ENCODE data around the gene RAB44.
A peak's percentile ranks its signal among the peaks of the same experiment; 100 is the strongest.

The RAB44 gene

GRCh38 chr6:36762123-36762522 lies 64.5 kb downstream of the RAB44 start:
- Histone ChIP-seq H3K27me3 (ENCODE audit: control insufficient read depth, insufficient read depth, low read length) (no peaks in the 10 kb centered on the region), H3K9me3 (ENCODE audit: control insufficient read depth, low read length) (no peaks in the 10 kb centered on the region), H3K79me2 (no peaks in the 10 kb centered on the region), H3K27ac (no peak overlapping the region), H3K4me1 (no peaks in the 10 kb centered on the region), H2AFZ (no peak overlapping the region), H3K36me3 (ENCODE audit: control insufficient read depth, insufficient read depth, low read length) (no peaks in the 10 kb centered on the region), H3K4me2 (ENCODE audit: low read length) (no peak overlapping the region), H3K9ac (no peak overlapping the region), H3K4me3 (ENCODE audit: low read depth, low read length) (no peak overlapping the region)
- TF ChIP-seq CTCF (IDR thresholded peaks at IDR 0.05), result no peak

DNA sequence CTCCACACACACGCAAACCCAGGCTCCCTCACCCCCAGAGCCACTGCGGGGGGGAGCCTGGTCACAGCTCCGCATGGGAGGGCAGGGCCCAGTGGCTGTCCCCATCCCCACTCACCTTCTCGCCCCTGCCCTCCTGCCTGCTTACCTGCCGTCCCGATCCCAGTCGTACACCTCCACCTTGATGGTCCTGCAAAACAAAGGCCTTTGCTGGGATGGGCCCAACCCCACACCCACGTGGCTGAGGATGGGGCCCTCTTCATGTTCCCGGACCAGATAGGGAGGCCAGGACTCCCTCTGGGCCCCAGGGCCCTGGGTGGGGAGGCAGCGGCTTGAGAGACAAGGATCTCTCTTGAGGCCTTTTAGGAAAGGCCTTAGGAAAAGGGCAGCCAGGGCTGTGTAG lies 67.6 kb downstream of the RAB44 start:
- Histone ChIP-seq H3K9me3 (ENCODE audit: control insufficient read depth, low read length) (no peaks in the 10 kb centered on the region), H3K36me3 (ENCODE audit: control insufficient read depth, insufficient read depth, low read length) (no peaks in the 10 kb centered on the region), H3K27me3 (ENCODE audit: control insufficient read depth, insufficient read depth, low read length) (no peaks in the 10 kb centered on the region), H3K4me1 (no peaks in the 10 kb centered on the region), H3K79me2 (no peaks in the 10 kb centered on the region), H3K4me2 (ENCODE audit: low read length) (no peak overlapping the region), H3K4me3 (ENCODE audit: low read depth, low read length) (no peak overlapping the region), H2AFZ (no peak overlapping the region), H3K27ac (no peak overlapping the region), H3K9ac (no peak overlapping the region)
- TF ChIP-seq CTCF (IDR thresholded peaks at IDR 0.05), result no peak

GRCh38 chr6:36765594-36766398 lies 68.2 kb downstream of the RAB44 start:
- Histone ChIP-seq H3K4me2 (ENCODE audit: low read length) (no peak overlapping the region), H3K79me2 (no peaks in the 10 kb centered on the region), H3K4me3 (ENCODE audit: low read depth, low read length) (no peak overlapping the region), H3K27ac (no peak overlapping the region), H3K4me1 (no peaks in the 10 kb centered on the region), H3K27me3 (ENCODE audit: control insufficient read depth, insufficient read depth, low read length) (no peaks in the 10 kb centered on the region), H3K9me3 (ENCODE audit: control insufficient read depth, low read length) (no peaks in the 10 kb centered on the region), H2AFZ (no peak overlapping the region), H3K9ac (no peak overlapping the region), H3K36me3 (ENCODE audit: control insufficient read depth, insufficient read depth, low read length) (no peaks in the 10 kb centered on the region)
- peak; percentile 84 for TF ChIP-seq CTCF (IDR thresholded peaks at IDR 0.05)

- Histone ChIP-seq H3K4me2 (ENCODE audit: low read length) (no peak overlapping the region), H3K27me3 (ENCODE audit: control insufficient read depth, insufficient read depth, low read length) (no peaks in the 10 kb centered on the region), H3K4me1 (no peaks in the 10 kb centered on the region), H2AFZ (no peak overlapping the region), H3K9me3 (ENCODE audit: control insufficient read depth, low read length) (no peaks in the 10 kb centered on the region), H3K4me3 (ENCODE audit: low read depth, low read length) (no peak overlapping the region), H3K79me2 (no peaks in the 10 kb centered on the region), H3K9ac (no peak overlapping the region), H3K27ac (no peak overlapping the region), H3K36me3 (ENCODE audit: control insufficient read depth, insufficient read depth, low read length) (no peaks in the 10 kb centered on the region)
- no peak for TF ChIP-seq CTCF (IDR thresholded peaks at IDR 0.05)
Measured at GRCh38 chr6:36766399-36766945, 68.8 kb downstream of the RAB44 start.

Data from parathyroid adenoma (tissue), 2 donors.